ENCODE data around the gene NTN4.

DNA sequence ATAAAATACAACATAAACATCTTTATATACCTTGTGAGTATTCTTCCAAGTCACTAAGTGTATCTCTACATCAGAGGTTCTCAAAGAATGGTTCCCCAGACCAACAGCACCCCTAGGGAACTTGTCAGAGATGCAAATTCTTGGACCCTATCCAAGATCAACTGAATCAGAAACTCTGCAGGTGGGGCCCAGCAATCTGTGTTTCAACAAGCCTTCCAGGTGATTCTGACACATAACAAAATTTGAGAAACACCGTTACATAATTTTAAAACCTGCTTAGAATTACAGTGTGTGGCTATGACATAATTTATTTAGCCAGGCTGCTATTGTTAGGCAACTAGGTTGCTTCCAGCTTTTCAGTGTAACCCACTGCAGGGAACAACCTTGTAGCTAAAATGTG is 49.8 kb downstream of the NTN4 start:
- no peak for TF ChIP-seq POLR2A (IDR thresholded peaks at IDR 0.05)
- TF ChIP-seq, protein P1, sequence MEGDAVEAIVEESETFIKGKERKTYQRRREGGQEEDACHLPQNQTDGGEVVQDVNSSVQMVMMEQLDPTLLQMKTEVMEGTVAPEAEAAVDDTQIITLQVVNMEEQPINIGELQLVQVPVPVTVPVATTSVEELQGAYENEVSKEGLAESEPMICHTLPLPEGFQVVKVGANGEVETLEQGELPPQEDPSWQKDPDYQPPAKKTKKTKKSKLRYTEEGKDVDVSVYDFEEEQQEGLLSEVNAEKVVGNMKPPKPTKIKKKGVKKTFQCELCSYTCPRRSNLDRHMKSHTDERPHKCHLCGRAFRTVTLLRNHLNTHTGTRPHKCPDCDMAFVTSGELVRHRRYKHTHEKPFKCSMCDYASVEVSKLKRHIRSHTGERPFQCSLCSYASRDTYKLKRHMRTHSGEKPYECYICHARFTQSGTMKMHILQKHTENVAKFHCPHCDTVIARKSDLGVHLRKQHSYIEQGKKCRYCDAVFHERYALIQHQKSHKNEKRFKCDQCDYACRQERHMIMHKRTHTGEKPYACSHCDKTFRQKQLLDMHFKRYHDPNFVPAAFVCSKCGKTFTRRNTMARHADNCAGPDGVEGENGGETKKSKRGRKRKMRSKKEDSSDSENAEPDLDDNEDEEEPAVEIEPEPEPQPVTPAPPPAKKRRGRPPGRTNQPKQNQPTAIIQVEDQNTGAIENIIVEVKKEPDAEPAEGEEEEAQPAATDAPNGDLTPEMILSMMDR (IDR thresholded peaks at IDR 0.05) = no peak

All from esophagus squamous epithelium (tissue), 4 donors.